Measurements from ENCODE around the gene NTN1. TPM values are rescaled to one million over a fixed set of nuclear protein-coding genes. Genes with fewer than 3 reads are reported as not detected.

Gene NTN1
- polyA plus RNA-seq, 1 donor from 2014 or later: 16.2 TPM

DNA sequence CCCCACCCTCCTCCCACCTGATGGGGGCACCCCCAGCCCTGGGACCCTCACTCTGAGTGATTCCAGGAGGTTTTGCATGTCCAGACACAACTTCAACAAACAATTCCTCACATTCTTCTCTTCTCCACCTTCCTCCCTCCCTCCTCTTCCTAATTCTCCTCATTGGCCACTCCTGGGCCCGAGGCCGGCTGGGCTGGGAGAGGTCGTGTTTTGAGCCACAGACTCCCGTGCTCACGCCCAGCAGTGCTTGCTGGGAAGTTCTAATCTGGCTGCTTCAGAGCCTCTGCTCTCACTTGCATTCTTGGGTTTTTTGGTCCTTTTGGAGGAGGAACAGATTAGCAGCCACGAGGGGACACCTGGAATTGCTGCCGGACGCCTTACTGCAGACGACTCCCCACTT lies 157.0 kb downstream of the NTN1 start:
- TF ChIP-seq EZH2 (IDR thresholded peaks at IDR 0.05; ENCODE audit: borderline replicate concordance, insufficient read depth, low read length, poor library complexity, severe bottlenecking) (no peak), MXI1 (conservative IDR thresholded peaks at IDR 0.05; ENCODE audit: poor library complexity, severe bottlenecking) (no peak), POLR2AphosphoS5 (IDR thresholded peaks at IDR 0.05) (no peak), EP300 (conservative IDR thresholded peaks at IDR 0.05; ENCODE audit: poor library complexity, severe bottlenecking) (no peak), TAF1 (IDR thresholded peaks at IDR 0.05; ENCODE audit: low read depth) (no peak), RAD21 (conservative IDR thresholded peaks at IDR 0.05) (no peak), SMC3 (conservative IDR thresholded peaks at IDR 0.05; ENCODE audit: poor library complexity) (no peak)
- TF ChIP-seq, protein P1, sequence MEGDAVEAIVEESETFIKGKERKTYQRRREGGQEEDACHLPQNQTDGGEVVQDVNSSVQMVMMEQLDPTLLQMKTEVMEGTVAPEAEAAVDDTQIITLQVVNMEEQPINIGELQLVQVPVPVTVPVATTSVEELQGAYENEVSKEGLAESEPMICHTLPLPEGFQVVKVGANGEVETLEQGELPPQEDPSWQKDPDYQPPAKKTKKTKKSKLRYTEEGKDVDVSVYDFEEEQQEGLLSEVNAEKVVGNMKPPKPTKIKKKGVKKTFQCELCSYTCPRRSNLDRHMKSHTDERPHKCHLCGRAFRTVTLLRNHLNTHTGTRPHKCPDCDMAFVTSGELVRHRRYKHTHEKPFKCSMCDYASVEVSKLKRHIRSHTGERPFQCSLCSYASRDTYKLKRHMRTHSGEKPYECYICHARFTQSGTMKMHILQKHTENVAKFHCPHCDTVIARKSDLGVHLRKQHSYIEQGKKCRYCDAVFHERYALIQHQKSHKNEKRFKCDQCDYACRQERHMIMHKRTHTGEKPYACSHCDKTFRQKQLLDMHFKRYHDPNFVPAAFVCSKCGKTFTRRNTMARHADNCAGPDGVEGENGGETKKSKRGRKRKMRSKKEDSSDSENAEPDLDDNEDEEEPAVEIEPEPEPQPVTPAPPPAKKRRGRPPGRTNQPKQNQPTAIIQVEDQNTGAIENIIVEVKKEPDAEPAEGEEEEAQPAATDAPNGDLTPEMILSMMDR (IDR thresholded peaks at IDR 0.05; ENCODE audit: poor library complexity, severe bottlenecking): no peak
- TF ChIP-seq, protein P2, sequence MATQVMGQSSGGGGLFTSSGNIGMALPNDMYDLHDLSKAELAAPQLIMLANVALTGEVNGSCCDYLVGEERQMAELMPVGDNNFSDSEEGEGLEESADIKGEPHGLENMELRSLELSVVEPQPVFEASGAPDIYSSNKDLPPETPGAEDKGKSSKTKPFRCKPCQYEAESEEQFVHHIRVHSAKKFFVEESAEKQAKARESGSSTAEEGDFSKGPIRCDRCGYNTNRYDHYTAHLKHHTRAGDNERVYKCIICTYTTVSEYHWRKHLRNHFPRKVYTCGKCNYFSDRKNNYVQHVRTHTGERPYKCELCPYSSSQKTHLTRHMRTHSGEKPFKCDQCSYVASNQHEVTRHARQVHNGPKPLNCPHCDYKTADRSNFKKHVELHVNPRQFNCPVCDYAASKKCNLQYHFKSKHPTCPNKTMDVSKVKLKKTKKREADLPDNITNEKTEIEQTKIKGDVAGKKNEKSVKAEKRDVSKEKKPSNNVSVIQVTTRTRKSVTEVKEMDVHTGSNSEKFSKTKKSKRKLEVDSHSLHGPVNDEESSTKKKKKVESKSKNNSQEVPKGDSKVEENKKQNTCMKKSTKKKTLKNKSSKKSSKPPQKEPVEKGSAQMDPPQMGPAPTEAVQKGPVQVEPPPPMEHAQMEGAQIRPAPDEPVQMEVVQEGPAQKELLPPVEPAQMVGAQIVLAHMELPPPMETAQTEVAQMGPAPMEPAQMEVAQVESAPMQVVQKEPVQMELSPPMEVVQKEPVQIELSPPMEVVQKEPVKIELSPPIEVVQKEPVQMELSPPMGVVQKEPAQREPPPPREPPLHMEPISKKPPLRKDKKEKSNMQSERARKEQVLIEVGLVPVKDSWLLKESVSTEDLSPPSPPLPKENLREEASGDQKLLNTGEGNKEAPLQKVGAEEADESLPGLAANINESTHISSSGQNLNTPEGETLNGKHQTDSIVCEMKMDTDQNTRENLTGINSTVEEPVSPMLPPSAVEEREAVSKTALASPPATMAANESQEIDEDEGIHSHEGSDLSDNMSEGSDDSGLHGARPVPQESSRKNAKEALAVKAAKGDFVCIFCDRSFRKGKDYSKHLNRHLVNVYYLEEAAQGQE (IDR thresholded peaks at IDR 0.05; ENCODE audit: borderline replicate concordance): no peak
- Histone ChIP-seq H3K9me2 (ENCODE audit: insufficient read depth, low read length) (no peaks in the 10 kb centered on the region), H3F3A (ENCODE audit: insufficient read depth, low read length, poor library complexity, severe bottlenecking) (no peaks in the 10 kb centered on the region), H3K27me3 (ENCODE audit: insufficient read depth, low read depth, low read length) (no peaks in the 10 kb centered on the region), H3K79me2 (replicated peaks; ENCODE audit: insufficient read depth, low read length) (no peaks in the 10 kb centered on the region), H3K9ac (ENCODE audit: low read length) (no peak overlapping the region), H2AFZ (ENCODE audit: low read depth, low read length) (no peak overlapping the region), H4K20me1 (ENCODE audit: insufficient read depth) (no peaks in the 10 kb centered on the region), H3K36me3 (ENCODE audit: insufficient read depth, low read length) (no peaks in the 10 kb centered on the region), H3K4me2 (ENCODE audit: low read length) (no peak overlapping the region), H3K9me3 (ENCODE audit: low read length) (no peaks in the 10 kb centered on the region), H3K4me3 (ENCODE audit: low read length) (no peak overlapping the region), H3K27ac (ENCODE audit: low read length) (no peak overlapping the region)

DNA sequence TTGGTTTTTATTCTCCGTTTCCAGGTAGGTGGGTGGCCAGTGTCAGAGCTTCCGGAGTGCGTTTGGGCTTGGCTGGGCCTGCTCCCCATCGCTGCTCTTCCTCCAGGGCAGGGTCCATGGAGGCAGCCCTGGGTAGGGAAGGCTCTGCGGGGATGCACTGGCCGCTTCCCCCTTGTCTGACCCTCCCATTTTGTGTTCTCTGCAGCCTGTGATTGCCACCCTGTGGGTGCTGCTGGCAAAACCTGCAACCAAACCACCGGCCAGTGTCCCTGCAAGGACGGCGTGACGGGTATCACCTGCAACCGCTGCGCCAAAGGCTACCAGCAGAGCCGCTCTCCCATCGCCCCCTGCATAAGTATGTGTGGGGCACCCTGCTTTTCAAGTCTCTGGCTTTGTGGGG lies 158.3 kb downstream of the NTN1 start:
- H4K20me1 ChIP-seq (ENCODE audit: insufficient read depth): no peaks in the 10 kb centered on the region
- no peaks in the 10 kb centered on the region for H3F3A ChIP-seq (ENCODE audit: insufficient read depth, low read length, poor library complexity, severe bottlenecking)
- no peaks in the 10 kb centered on the region for H3K79me2 ChIP-seq (replicated peaks; ENCODE audit: insufficient read depth, low read length)
- H3K36me3 ChIP-seq (ENCODE audit: insufficient read depth, low read length): no peaks in the 10 kb centered on the region
- no peak overlapping the region for H3K9ac ChIP-seq (ENCODE audit: low read length)
- no peaks in the 10 kb centered on the region for H3K9me3 ChIP-seq (ENCODE audit: low read length)
- TF ChIP-seq TAF1 (IDR thresholded peaks at IDR 0.05; ENCODE audit: low read depth) (no peak), EP300 (conservative IDR thresholded peaks at IDR 0.05; ENCODE audit: poor library complexity, severe bottlenecking) (no peak), EZH2 (IDR thresholded peaks at IDR 0.05; ENCODE audit: borderline replicate concordance, insufficient read depth, low read length, poor library complexity, severe bottlenecking) (no peak), RAD21 (conservative IDR thresholded peaks at IDR 0.05) (no peak), POLR2AphosphoS5 (IDR thresholded peaks at IDR 0.05) (no peak), MXI1 (conservative IDR thresholded peaks at IDR 0.05; ENCODE audit: poor library complexity, severe bottlenecking) (no peak), SMC3 (conservative IDR thresholded peaks at IDR 0.05; ENCODE audit: poor library complexity) (no peak)
- TF ChIP-seq, protein P2 (IDR thresholded peaks at IDR 0.05; ENCODE audit: borderline replicate concordance): no peak
- TF ChIP-seq, protein P1 (IDR thresholded peaks at IDR 0.05; ENCODE audit: poor library complexity, severe bottlenecking): no peak
- H3K4me3 ChIP-seq (ENCODE audit: low read length): no peak overlapping the region
- H3K27ac ChIP-seq (ENCODE audit: low read length): no peak overlapping the region
- H3K27me3 ChIP-seq (ENCODE audit: insufficient read depth, low read depth, low read length): no peaks in the 10 kb centered on the region
- no peaks in the 10 kb centered on the region for H3K9me2 ChIP-seq (ENCODE audit: insufficient read depth, low read length)
- no peak overlapping the region for H2AFZ ChIP-seq (ENCODE audit: low read depth, low read length)
- no peak overlapping the region for H3K4me2 ChIP-seq (ENCODE audit: low read length)

Data from neural cell (in vitro differentiated cells).